DOHH2 (cell line): ENCODE data around the gene NKAIN2.

ENCODE experiments used
- CTCF ChIP-seq: fragments of 200-600 bp; sonication (generic); IDR thresholded peaks from one replicate; pipeline ENCODE4 v1.5.1; 2014; ENCODE audit warnings: antibody characterized with exemption, mild to moderate bottlenecking, low read depth, low read length; ENCODE audit not compliant: poor library complexity, severe bottlenecking
- EZH2phosphoT487 ChIP-seq: fragments of 200-600 bp; sonication (generic); IDR thresholded peaks from 2 replicates; pipeline ENCODE4 v1.6.1; 2017; ENCODE audit warnings: borderline replicate concordance, mild to moderate bottlenecking, antibody characterized with exemption, low read length, moderate library complexity, mixed read lengths

DNA sequence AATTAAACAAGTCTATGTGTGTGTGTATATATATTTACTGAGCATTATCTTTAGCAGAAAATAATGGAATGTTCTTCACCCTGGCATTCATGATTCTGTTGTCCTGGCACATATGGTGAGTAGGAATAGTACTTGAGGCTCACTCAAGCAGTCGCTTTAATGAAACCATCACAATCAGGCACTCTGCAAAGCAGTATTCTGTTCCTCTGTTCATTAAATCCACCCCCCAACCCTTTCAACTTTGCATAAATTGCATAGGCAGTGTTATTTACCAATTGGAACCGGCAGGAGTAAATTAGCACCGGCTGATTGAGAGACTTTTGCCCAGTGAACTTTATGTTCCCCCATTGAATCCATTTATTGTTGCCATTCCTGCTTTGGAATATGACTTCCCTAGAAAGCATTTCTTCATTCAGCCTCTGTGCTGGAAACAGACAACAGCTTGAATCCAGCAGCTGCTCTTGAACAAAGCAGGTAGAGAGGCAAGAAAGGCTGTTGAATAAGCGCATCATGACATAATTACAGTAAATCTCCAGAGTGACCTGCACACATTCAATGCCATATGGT, 890.6 kb downstream of the NKAIN2 start:
- TF ChIP-seq CTCF (no peak), EZH2phosphoT487 (no peak)
